A549 (cell line): ENCODE measurements around the gene FAM20C. TPM values are rescaled to one million over a fixed set of nuclear protein-coding genes. Genes with fewer than 3 reads are reported as not detected.

Source experiments
- ATAC-seq, 2 experiments: fragments of 200-7000 bp in 1 of 2; fragments of >200 bp in 1 of 2; cut with Nextera tagmentation in 1 of 2; cut with Tn5 transposase in 1 of 2; 3 replicates each; pipeline versions ENCODE4 v1.8.0 to v1.9.1; 2018 to 2020; ENCODE audit warnings: mild to moderate bottlenecking in 1 of 2, moderate library complexity in 1 of 2
- CTCF ChIA-PET: fragments of 300-600 bp; sonication (Branson Sonifier 250); formaldehyde crosslinking; extraction: SDS; loops from one replicate; lab custom pipeline; 2021; ENCODE audit warnings: antibody characterized with exemption, inconsistent platforms; lab: Yijun Ruan, JAX
- POLR2A ChIA-PET: fragments of 350-600 bp; formaldehyde crosslinking; extraction: SDS; loops from one replicate; lab custom pipeline; 2021; ENCODE audit warnings: antibody characterized with exemption, inconsistent platforms; lab: Yijun Ruan, JAX
- DNase-seq, 2 experiments: peaks; one replicate each; pipeline versions ENCODE4 v3.0.0 to v3.0.0-alpha.2; 2011 to 2016; ENCODE audit warnings: low read depth in 1 of 2, low spot score in 1 of 2
- FAIRE-seq: peaks from 2 replicates; lab custom pipeline; 2011; peaks lifted over from hg19 to GRCh38; lab: Jason Lieb, UNC
- H3K27ac ChIP-seq, 2 experiments: fragments of >200 bp; sonication (Bioruptor Twin); formaldehyde crosslinking; 3 replicates each; pipeline ENCODE4 v1.5.1; 2016 to 2017
- H3K4me1 ChIP-seq: fragments of >200 bp; sonication (Bioruptor Twin); formaldehyde crosslinking; 3 replicates; pipeline ENCODE4 v1.6.1; 2016
- H3K4me2 ChIP-seq: fragments of >200 bp; sonication (Bioruptor Twin); formaldehyde crosslinking; 3 replicates; pipeline ENCODE4 v1.6.1; 2016
- H3K4me3 ChIP-seq: fragments of >200 bp; sonication (Bioruptor Twin); formaldehyde crosslinking; 3 replicates; pipeline ENCODE4 v1.5.1; 2016
- H3K9me3 ChIP-seq: fragments of >200 bp; sonication (Bioruptor Twin); formaldehyde crosslinking; 3 replicates; pipeline ENCODE4 v1.6.1; 2016
- ATOH8 ChIP-seq: fragments of 250-450 bp; sonication (Bioruptor Pico); IDR thresholded peaks from 2 replicates; pipeline ENCODE4 v1.5.0; 2020; ENCODE audit warnings: low read depth, mild to moderate bottlenecking, moderate library complexity
- BHLHE40 ChIP-seq: IDR thresholded peaks from 2 replicates; pipeline ENCODE4 v1.6.1; 2012; ENCODE audit warnings: low read depth, low read length, inconsistent platforms
- EHMT2 ChIP-seq: fragments of 200-600 bp; sonication (generic); IDR thresholded peaks from 2 replicates; pipeline ENCODE4 v1.6.1; 2016; ENCODE audit warnings: antibody characterized with exemption, low read depth, mild to moderate bottlenecking, moderate library complexity
- EP300 ChIP-seq, 2 experiments: fragments of >200 bp; sonication (Bioruptor Twin); formaldehyde crosslinking; IDR thresholded peaks; 2 replicates in 1 of 2; 3 replicates in 1 of 2; pipeline ENCODE4 v1.6.1; 2016 to 2017
- FOSL2 ChIP-seq, 2 experiments: fragments of 450-650 bp in 1 of 2; fragments of >200 bp in 1 of 2; sonication (Bioruptor Twin) in 1 of 2; formaldehyde crosslinking; IDR thresholded peaks; 2 replicates each; pipeline versions ENCODE4 v1.5.0 to v1.6.1; 2016 to 2020; ENCODE audit warnings: mild to moderate bottlenecking in 1 of 2, moderate library complexity in 1 of 2
- FOXS1 ChIP-seq: fragments of 250-450 bp; sonication (Bioruptor Pico); IDR thresholded peaks from 2 replicates; pipeline ENCODE4 v1.5.0; 2020; ENCODE audit warnings: mild to moderate bottlenecking, moderate library complexity
- HDAC2 ChIP-seq: fragments of 200-600 bp; sonication (generic); IDR thresholded peaks from 2 replicates; pipeline ENCODE4 v1.6.1; 2016
- HOXB13 ChIP-seq: fragments of 250-450 bp; sonication (Bioruptor Pico); IDR thresholded peaks from 2 replicates; pipeline ENCODE4 v1.5.0; 2020; ENCODE audit warnings: low read depth, mild to moderate bottlenecking, moderate library complexity
- JUNB ChIP-seq: fragments of >200 bp; sonication (Bioruptor Twin); formaldehyde crosslinking; IDR thresholded peaks from 2 replicates; pipeline ENCODE4 v1.6.1; 2016
- KDM5A ChIP-seq: fragments of 200-600 bp; sonication (generic); IDR thresholded peaks from 2 replicates; pipeline ENCODE4 v1.6.1; 2016; ENCODE audit warnings: antibody characterized with exemption, mild to moderate bottlenecking
- MAX ChIP-seq: IDR thresholded peaks from 2 replicates; pipeline ENCODE4 v1.6.1; 2012
- MAZ ChIP-seq: fragments of 150-350 bp; IDR thresholded peaks from 2 replicates; pipeline ENCODE4 v1.6.1; 2014; ENCODE audit warnings: antibody characterized with exemption, low read depth, low read length, borderline replicate concordance
- NFE2L2 ChIP-seq: fragments of 150-350 bp; conservative IDR thresholded peaks from 2 replicates; pipeline ENCODE4 v1.6.1; 2014; ENCODE audit warnings: low read length
- PBX3 ChIP-seq: IDR thresholded peaks from 2 replicates; pipeline ENCODE4 v1.6.1; 2012
- PHF8 ChIP-seq: fragments of 200-600 bp; sonication (generic); IDR thresholded peaks from 2 replicates; pipeline ENCODE4 v1.6.1; 2016; ENCODE audit warnings: low read depth, mild to moderate bottlenecking, antibody characterized with exemption, moderate library complexity, borderline replicate concordance
- SMC3 ChIP-seq: fragments of >200 bp; sonication (Bioruptor Twin); formaldehyde crosslinking; IDR thresholded peaks from 3 replicates; pipeline ENCODE4 v1.6.1; 2018; ENCODE audit warnings: inconsistent platforms
- SREBF2 ChIP-seq: fragments of 450-650 bp; IDR thresholded peaks from 2 replicates; pipeline ENCODE4 v1.6.1; 2014; ENCODE audit warnings: mild to moderate bottlenecking, moderate library complexity
- ZSCAN20 ChIP-seq: fragments of 250-450 bp; sonication (Bioruptor Pico); IDR thresholded peaks from 2 replicates; pipeline ENCODE4 v1.8.0; 2022; ENCODE audit warnings: mild to moderate bottlenecking, moderate library complexity
- WGBS: methylation state at CpG from one replicate; pipeline ENCODE4 v1.1.6; 2017; ENCODE audit errors: missing lambda C conversion rate; 5-methylcytosine and 5-hydroxymethylcytosine counted together
- polyA plus RNA-seq, 4 experiments: library from polyadenylated mRNA; depleted of rRNA in 3 of 4; stranded (reverse); fragments of >200 nt; fragmentation: RNase III in 1 of 4; extraction: RNeasy Plus Mini Kit Qiagen cat#74134 plus additional on column Dnase treatment in 1 of 4; gene quantifications; 2 replicates in 3 of 4; 3 replicates in 1 of 4; pipeline ENCODE4 v1.2.3, GENCODE V29; 2011 to 2017
- TF ChIP-seq, protein P1 (sequence below): IDR thresholded peaks from 2 replicates; pipeline ENCODE4 v1.6.1; 2012; ENCODE audit warnings: low read depth, borderline replicate concordance

Gene FAM20C
- polyA plus RNA-seq, 2 of the 4 experiments (the other 2 are of a cell fraction): 5.6 to 20.3 TPM

- Histone ChIP-seq H3K9me3 (no peaks in the 10 kb centered on the region), H3K4me1 (peaks cover 21% of the 10 kb centered on the region), H3K4me2 (peak overlapping the region; percentile 96), H3K4me3 (peak overlapping the region; percentile 97), H3K27ac (peak overlapping the region; percentile 96 to 97)
- CTCF ChIA-PET: interaction anchor here (1.0 to 1.5 kb wide), 2 partner anchors 14 to 16 kb away, joined by 3 read pairs; no protein-coding TSS in a partner anchor
- POLR2A ChIA-PET: no interaction called here
- DNase-seq: peak in 1 of 2 experiments; percentile 12
- WGBS: 8% methylated on average over 23 of the region's 57 CpGs
- 0 out of 2 replicates have a peak, but pooled peaks have one; percentile 17 for TF ChIP-seq PBX3
- TF ChIP-seq, protein P1, sequence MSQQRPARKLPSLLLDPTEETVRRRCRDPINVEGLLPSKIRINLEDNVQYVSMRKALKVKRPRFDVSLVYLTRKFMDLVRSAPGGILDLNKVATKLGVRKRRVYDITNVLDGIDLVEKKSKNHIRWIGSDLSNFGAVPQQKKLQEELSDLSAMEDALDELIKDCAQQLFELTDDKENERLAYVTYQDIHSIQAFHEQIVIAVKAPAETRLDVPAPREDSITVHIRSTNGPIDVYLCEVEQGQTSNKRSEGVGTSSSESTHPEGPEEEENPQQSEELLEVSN: no peak
- FAIRE-seq: no peak
- no peak for ATAC-seq
Observed at GRCh38 chr7:193481-194251, 1.3 kb downstream of the FAM20C start.

- POLR2A ChIA-PET: no interaction called here
- FAIRE-seq (no peak), ATAC-seq (no peak)
- WGBS: 66% methylated on average over 25 of the region's 27 CpGs
- Histone ChIP-seq H3K4me1 (peaks cover 21% of the 10 kb centered on the region), H3K4me3 (peak overlapping the region; percentile 97)
- TF ChIP-seq HOXB13 (CRISPR knock-in tag) (no peak), FOSL2 (IDR thresholded peaks at IDR 0.05) (no peak), FOSL2 (CRISPR knock-in tag; IDR thresholded peaks at IDR 0.05) (no peak), NFE2L2 (no peak), PBX3 (no peak), MAX (no peak), SREBF2 (no peak), ZSCAN20 (CRISPR knock-in tag) (no peak), EHMT2 (no peak), KDM5A (no peak), EP300 (IDR thresholded peaks at IDR 0.05) (no peak)
- TF ChIP-seq, all 56 proteins: peak for 0
- Histone ChIP-seq H3K27ac (peak overlapping the region in 1 of 2 experiments; percentile 97; a peak in 3 of 6 replicates), H3K4me2 (peak overlapping the region; percentile 96), H3K9me3 (no peaks in the 10 kb centered on the region)
- no peak for DNase-seq
- CTCF ChIA-PET: no interaction called here
Observed at GRCh38 chr7:194252-195009, 2.1 kb downstream of the FAM20C start.

DNA sequence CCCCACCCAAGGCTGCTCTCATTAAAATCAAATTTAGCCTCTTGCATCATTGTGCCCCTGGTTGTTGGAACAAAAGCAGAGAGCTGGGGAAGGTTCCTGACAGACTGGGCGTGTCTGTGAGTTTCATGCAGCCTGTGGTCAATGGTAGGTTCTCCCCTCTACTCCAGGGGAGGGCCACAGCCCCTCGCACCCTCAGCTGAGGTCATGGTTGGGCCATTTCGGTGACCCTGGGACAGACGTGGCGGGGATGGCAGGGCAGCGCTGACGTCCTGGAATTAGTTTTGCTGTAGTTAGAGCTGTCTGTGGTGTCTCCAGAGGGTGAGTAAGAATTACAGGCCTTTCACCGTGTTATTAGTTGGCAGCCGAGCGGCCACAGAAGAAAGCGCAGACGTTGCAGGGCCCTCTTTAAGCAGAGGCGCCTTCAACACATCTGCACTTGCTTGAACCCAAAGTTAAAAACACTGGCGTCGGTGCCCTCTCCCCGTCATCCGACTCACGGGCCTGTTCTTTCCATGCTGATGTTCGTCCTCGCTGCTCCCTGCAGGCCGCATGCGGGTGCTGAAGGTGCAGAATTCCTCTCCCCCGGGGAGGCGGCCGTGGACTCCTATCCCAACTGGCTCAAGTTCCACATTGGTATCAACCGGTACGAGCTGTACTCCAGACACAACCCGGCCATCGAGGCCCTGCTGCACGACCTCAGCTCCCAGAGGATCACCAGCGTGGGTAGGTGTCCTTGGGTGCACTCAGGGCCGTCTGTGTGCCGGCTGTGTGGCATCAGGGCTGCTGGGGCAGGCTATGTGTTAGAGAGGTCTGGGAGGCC, 2.8 kb downstream of the FAM20C start:
- no peak for ATAC-seq
- TF ChIP-seq MAZ: no peak
- TF ChIP-seq KDM5A: no peak
- TF ChIP-seq BHLHE40: no peak
- TF ChIP-seq JUNB: no peak
- TF ChIP-seq FOXS1 (CRISPR knock-in tag): no peak
- TF ChIP-seq HDAC2: no peak
- no peak for TF ChIP-seq SMC3
- TF ChIP-seq ZSCAN20 (CRISPR knock-in tag): no peak
- TF ChIP-seq ATOH8: no peak
- no peak for TF ChIP-seq PHF8
- no peak for TF ChIP-seq SREBF2
- no peak for TF ChIP-seq PBX3
- Histone ChIP-seq H3K4me1 (peaks cover 21% of the 10 kb centered on the region), H3K4me2 (peak overlapping the region; percentile 96), H3K4me3 (no peak overlapping the region), H3K9me3 (no peaks in the 10 kb centered on the region), H3K27ac (no peak overlapping the region)
- 95% methylated on average over 31 of the region's 33 CpGs for WGBS
- ChIA-PET CTCF (no interaction called here), POLR2A (no interaction called here)
- no peak for DNase-seq
- FAIRE-seq: no peak
